Calu3 (cell line): Measurements from ENCODE around the gene PIEZO1. TPM values are rescaled to one million over a fixed set of nuclear protein-coding genes. Genes with fewer than 3 reads are reported as not detected.
A peak's percentile ranks its signal among the peaks of the same experiment; 100 is the strongest.

ENCODE experiments used
- BruUV-seq: library from RNA; stranded (reverse); fragments of 400-500 nt; replicated peaks from 2 replicates; lab custom pipeline; 2021; lab: Mats Ljungman, UMichigan
- CTCF ChIA-PET: fragments of 300-600 bp; sonication (Branson Sonifier 250); formaldehyde crosslinking; loops from one replicate; lab custom pipeline; 2022; ENCODE audit warnings: antibody characterized with exemption; lab: Charles Lee
- DNase-seq: peaks from one replicate; pipeline ENCODE4 v3.0.0; 2022
- H3K27ac Mint-ChIP-seq: one replicate; pipeline ENCODE4 v1.8.0; 2022; ENCODE audit warnings: mixed read lengths; ENCODE audit not compliant: unreplicated experiment
- H3K27me3 Mint-ChIP-seq: one replicate; pipeline ENCODE4 v1.8.0; 2022; ENCODE audit warnings: mixed read lengths; ENCODE audit not compliant: unreplicated experiment
- H3K36me3 Mint-ChIP-seq: one replicate; pipeline ENCODE4 v1.8.0; 2022; ENCODE audit warnings: mild to moderate bottlenecking, moderate library complexity, mixed read lengths; ENCODE audit not compliant: insufficient read depth, unreplicated experiment
- H3K4me1 Mint-ChIP-seq: one replicate; pipeline ENCODE4 v1.8.0; 2022; ENCODE audit warnings: mild to moderate bottlenecking, low read depth, mixed read lengths; ENCODE audit not compliant: unreplicated experiment
- H3K4me3 Mint-ChIP-seq: one replicate; pipeline ENCODE4 v1.8.0; 2022; ENCODE audit warnings: mild to moderate bottlenecking, low read depth, moderate library complexity, mixed read lengths; ENCODE audit not compliant: unreplicated experiment
- H3K9me3 Mint-ChIP-seq: one replicate; pipeline ENCODE4 v1.8.0; 2022; ENCODE audit warnings: low read depth, mixed read lengths; ENCODE audit not compliant: unreplicated experiment
- CTCF ChIP-seq: fragments of 200-600 bp; IDR thresholded peaks from one replicate; pipeline ENCODE4 v1.8.0; 2022; ENCODE audit warnings: antibody characterized with exemption; ENCODE audit not compliant: unreplicated experiment
- intact Hi-C: fragments of 100-400 bp; cut with micrococcal nuclease; formaldehyde crosslinking; loops from one replicate; pipeline ENCODE4 v1.10.0; 2022; ENCODE audit not compliant: unreplicated experiment
- total RNA-seq: library from RNA; stranded (reverse); gene quantifications from 2 replicates; pipeline ENCODE4 v1.2.3, GENCODE V29; 2022

The PIEZO1 gene
- total RNA-seq, 1 experiment from 2014 or later, result 199 TPM

DNA sequence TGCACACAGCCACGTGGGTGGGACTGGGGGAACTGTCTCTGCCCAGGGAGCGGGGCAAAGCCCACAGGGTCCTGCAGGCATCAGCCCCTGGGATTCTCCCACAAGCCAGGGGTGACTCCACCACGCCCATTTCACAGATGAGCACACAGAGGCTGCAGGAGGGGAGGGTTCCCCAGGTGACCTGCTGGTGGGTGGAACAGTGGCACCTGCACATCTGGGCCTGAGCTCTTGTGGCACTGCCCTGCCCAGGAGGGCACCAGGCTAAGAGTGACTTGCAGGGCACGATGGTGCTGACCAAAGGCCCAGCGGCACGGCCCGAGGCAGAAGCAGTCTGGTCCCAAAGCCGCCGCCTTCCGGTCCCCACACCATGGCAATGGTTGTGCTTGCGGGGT lies 23.9 kb downstream of the PIEZO1 start:
- no TSS peak for BruUV-seq
- no peak overlapping the region for H3K27ac Mint-ChIP-seq
- no peaks in the 10 kb centered on the region for H3K9me3 Mint-ChIP-seq
- DNase-seq, result no peak
- intact Hi-C loops, result no loop called here
- H3K27me3 Mint-ChIP-seq, result no peaks in the 10 kb centered on the region
- no peak for TF ChIP-seq CTCF
- H3K4me1 Mint-ChIP-seq, result peaks cover 50% of the 10 kb centered on the region
- peaks cover 46% of the 10 kb centered on the region for H3K36me3 Mint-ChIP-seq
- CTCF ChIA-PET, result interaction anchor here (1.0 to 4.8 kb wide), 3 partner anchors 10 to 24 kb away, joined by 3 to 26 read pairs (median 6); no protein-coding TSS in a partner anchor
- peak overlapping the region; percentile 28 for H3K4me3 Mint-ChIP-seq

GRCh38 chr16:88760424-88761142 lies 24.4 kb downstream of the PIEZO1 start:
- DNase-seq, result peak; percentile 45
- Mint-ChIP-seq H3K9me3 (no peaks in the 10 kb centered on the region), H3K27me3 (no peaks in the 10 kb centered on the region), H3K4me3 (peak overlapping the region; percentile 28), H3K27ac (peak overlapping the region; percentile 50), H3K36me3 (peaks cover 41% of the 10 kb centered on the region), H3K4me1 (peaks cover 51% of the 10 kb centered on the region)
- CTCF ChIA-PET, result interaction anchor here (1.0 to 4.8 kb wide), 3 partner anchors 10 to 23 kb away, joined by 3 to 26 read pairs (median 6); no protein-coding TSS in a partner anchor
- no TSS peak for BruUV-seq
- intact Hi-C loops, result no loop called here
- TF ChIP-seq CTCF, result no peak

DNA sequence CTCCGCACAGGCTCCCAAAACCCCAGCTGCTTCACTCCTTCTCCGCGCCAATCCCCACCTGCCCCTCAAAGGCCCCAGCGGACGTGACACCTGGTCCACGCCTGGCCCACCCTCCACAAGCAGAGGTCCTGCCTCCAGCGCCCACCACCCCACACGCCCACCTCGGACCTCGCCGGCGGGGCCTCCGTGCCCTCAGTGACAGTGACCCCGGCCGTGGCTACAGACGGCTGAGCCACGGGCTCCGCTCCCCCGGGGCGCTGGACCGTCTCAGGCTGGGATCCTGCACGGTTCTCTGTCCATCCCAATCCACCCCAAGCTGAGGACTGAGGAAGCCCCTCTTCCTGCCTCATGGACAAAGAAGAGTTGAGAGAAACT lies 25.1 kb downstream of the PIEZO1 start:
- peaks cover 37% of the 10 kb centered on the region for H3K36me3 Mint-ChIP-seq
- H3K27me3 Mint-ChIP-seq, result no peaks in the 10 kb centered on the region
- H3K27ac Mint-ChIP-seq, result peak overlapping the region; percentile 50
- no peaks in the 10 kb centered on the region for H3K9me3 Mint-ChIP-seq
- no peak for DNase-seq
- peak overlapping the region; percentile 28 for H3K4me3 Mint-ChIP-seq
- H3K4me1 Mint-ChIP-seq, result peaks cover 51% of the 10 kb centered on the region
- TF ChIP-seq CTCF, result no peak
- intact Hi-C loops, result no loop called here
- CTCF ChIA-PET, result interaction anchor here (1.3 to 4.8 kb wide), 3 partner anchors 11 to 23 kb away, joined by 3 to 26 read pairs (median 6); no protein-coding TSS in a partner anchor
- BruUV-seq, result no TSS peak

DNA sequence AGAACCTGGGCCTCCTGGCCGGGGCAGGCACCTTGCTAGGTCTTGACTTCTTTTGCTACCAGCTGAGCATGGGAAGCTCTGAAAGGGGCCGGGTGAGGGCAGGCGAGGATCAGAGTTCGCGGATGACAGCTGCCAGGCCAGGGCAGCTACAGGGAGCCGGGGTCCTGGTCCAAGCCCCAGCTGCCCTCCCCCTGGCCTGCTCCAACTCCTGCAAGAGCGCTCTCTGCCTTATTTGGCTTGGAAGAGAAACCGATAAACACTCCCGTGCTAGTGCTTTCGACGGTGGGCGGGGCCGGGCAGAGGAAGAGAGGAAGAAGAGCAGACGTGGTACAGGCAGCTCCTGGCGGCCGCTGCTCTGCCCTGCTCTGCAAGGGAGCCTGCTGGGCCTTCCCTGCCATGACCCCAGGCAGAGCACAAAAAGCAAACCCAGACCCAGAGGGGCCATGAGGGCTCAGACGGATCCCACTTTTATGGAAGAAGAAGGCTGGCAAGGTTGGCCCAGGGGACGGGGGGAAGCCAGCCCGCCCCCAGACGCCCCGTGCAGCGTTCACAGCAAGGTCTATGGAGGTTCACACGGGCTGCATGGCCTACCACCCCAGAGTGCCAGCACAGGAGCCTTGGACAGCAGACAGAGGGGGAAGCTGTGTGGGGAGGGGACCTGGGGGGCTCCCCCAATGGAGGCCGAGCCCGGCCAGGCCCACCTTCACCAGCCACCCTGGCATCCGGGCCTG lies 25.6 kb downstream of the PIEZO1 start:
- no TSS peak for BruUV-seq
- H3K4me1 Mint-ChIP-seq, result peaks cover 52% of the 10 kb centered on the region
- no peak for TF ChIP-seq CTCF
- peak overlapping the region; percentile 28 for H3K4me3 Mint-ChIP-seq
- H3K9me3 Mint-ChIP-seq, result no peaks in the 10 kb centered on the region
- no peaks in the 10 kb centered on the region for H3K27me3 Mint-ChIP-seq
- H3K36me3 Mint-ChIP-seq, result peaks cover 32% of the 10 kb centered on the region
- intact Hi-C loops, result no loop called here
- H3K27ac Mint-ChIP-seq, result no peak overlapping the region
- DNase-seq, result no peak
- CTCF ChIA-PET, result interaction anchor here (1.3 to 4.8 kb wide), 2 partner anchors 16 to 24 kb away, joined by 3 to 26 read pairs; no protein-coding TSS in a partner anchor
